ENCODE data around the gene KRTAP10-2. TPM values are rescaled to one million over a fixed set of nuclear protein-coding genes. Genes with fewer than 3 reads are reported as not detected.

Gene KRTAP10-2
- total RNA-seq, 2 experiments from 2014 or later = not detected

- Mint-ChIP-seq H3K4me1 (ENCODE audit: low read depth) (peaks cover 14% of the 10 kb centered on the region), H3K27me3 (no peaks in the 10 kb centered on the region), H3K27ac (no peak overlapping the region), H3K36me3 (ENCODE audit: low read depth) (no peaks in the 10 kb centered on the region), H3K4me3 (no peak overlapping the region), H3K9me3 (peaks cover 3% of the 10 kb centered on the region)
- ChIA-PET POLR2A (interaction anchor here (1.0 kb wide), 1 partner anchor 13 kb away, joined by 4 read pairs; no protein-coding TSS in a partner anchor), CTCF (no interaction called here)
- DNase-seq = no peak
- intact Hi-C loops (cut with micrococcal nuclease) = no loop called here
- no peak for TF ChIP-seq CTCF (IDR thresholded peaks at IDR 0.05)
- ATAC-seq = no peak
Observed at GRCh38 chr21:44568261-44568660, 17.0 kb upstream of the KRTAP10-2 start.

- DNase-seq (no peak), ATAC-seq (no peak)
- Mint-ChIP-seq H3K4me1 (ENCODE audit: low read depth) (peaks cover 14% of the 10 kb centered on the region), H3K27ac (no peak overlapping the region), H3K4me3 (no peak overlapping the region), H3K27me3 (no peaks in the 10 kb centered on the region), H3K9me3 (peaks cover 5% of the 10 kb centered on the region), H3K36me3 (ENCODE audit: low read depth) (no peaks in the 10 kb centered on the region)
- intact Hi-C loops (cut with micrococcal nuclease) = no loop called here
- ChIA-PET CTCF (no interaction called here), POLR2A (interaction anchor here (1.0 kb wide), 1 partner anchor 14 kb away, joined by 4 read pairs; no protein-coding TSS in a partner anchor)
- no peak for TF ChIP-seq CTCF (IDR thresholded peaks at IDR 0.05)
Observed at GRCh38 chr21:44567481-44568171, 16.3 kb upstream of the KRTAP10-2 start.

GRCh38 chr21:44566403-44566802, 15.1 kb upstream of the KRTAP10-2 start:
- Mint-ChIP-seq H3K9me3 (peaks cover 16% of the 10 kb centered on the region), H3K27me3 (no peaks in the 10 kb centered on the region), H3K27ac (no peak overlapping the region), H3K4me3 (no peak overlapping the region), H3K4me1 (ENCODE audit: low read depth) (peaks cover 14% of the 10 kb centered on the region), H3K36me3 (ENCODE audit: low read depth) (no peaks in the 10 kb centered on the region)
- ATAC-seq (no peak), DNase-seq (no peak)
- ChIA-PET POLR2A (no interaction called here), CTCF (no interaction called here)
- intact Hi-C loops (cut with micrococcal nuclease) = no loop called here
- TF ChIP-seq CTCF (IDR thresholded peaks at IDR 0.05) = no peak

GRCh38 chr21:44564886-44565598, 13.7 kb upstream of the KRTAP10-2 start:
- peaks cover 23% of the 10 kb centered on the region for H3K9me3 Mint-ChIP-seq
- ATAC-seq (peak; percentile 30), DNase-seq (no peak)
- no peak overlapping the region for H3K4me3 Mint-ChIP-seq
- H3K27me3 Mint-ChIP-seq = no peaks in the 10 kb centered on the region
- POLR2A ChIA-PET = no interaction called here
- H3K36me3 Mint-ChIP-seq (ENCODE audit: low read depth) = no peaks in the 10 kb centered on the region
- TF ChIP-seq CTCF (IDR thresholded peaks at IDR 0.05) = no peak
- CTCF ChIA-PET = interaction anchor here (0.7 kb wide), 1 partner anchor 55 kb away, joined by 3 read pairs; no protein-coding TSS in a partner anchor
- peaks cover 14% of the 10 kb centered on the region for H3K4me1 Mint-ChIP-seq (ENCODE audit: low read depth)
- H3K27ac Mint-ChIP-seq = peak overlapping the region; percentile 66
- intact Hi-C loops (cut with micrococcal nuclease) = no loop called here

GRCh38 chr21:44564099-44564498, 12.8 kb upstream of the KRTAP10-2 start:
- ATAC-seq (no peak), DNase-seq (no peak)
- Mint-ChIP-seq H3K27me3 (no peaks in the 10 kb centered on the region), H3K36me3 (ENCODE audit: low read depth) (no peaks in the 10 kb centered on the region), H3K4me1 (ENCODE audit: low read depth) (peaks cover 14% of the 10 kb centered on the region), H3K4me3 (no peak overlapping the region), H3K9me3 (peaks cover 23% of the 10 kb centered on the region), H3K27ac (no peak overlapping the region)
- CTCF ChIA-PET = no interaction called here
- POLR2A ChIA-PET = no interaction called here
- TF ChIP-seq CTCF (IDR thresholded peaks at IDR 0.05) = no peak
- intact Hi-C loops (cut with micrococcal nuclease) = no loop called here
